DND-41 (cell line): ENCODE results near the gene FOXP4.

Experiments used
- EZH2 ChIP-seq: IDR thresholded peaks from 3 replicates; pipeline ENCODE4 v1.6.1; 2012; ENCODE audit warnings: borderline replicate concordance, low read depth, mild to moderate bottlenecking, moderate library complexity, low read length, inconsistent platforms; ENCODE audit not compliant: severe bottlenecking
- TF ChIP-seq, protein P1 (sequence below): IDR thresholded peaks from 2 replicates; pipeline ENCODE4 v1.5.1; 2012; ENCODE audit warnings: borderline replicate concordance, low read length, moderate library complexity, mild to moderate bottlenecking; ENCODE audit not compliant: poor library complexity, severe bottlenecking; ENCODE audit errors: extremely low read depth

- TF ChIP-seq, protein P1, sequence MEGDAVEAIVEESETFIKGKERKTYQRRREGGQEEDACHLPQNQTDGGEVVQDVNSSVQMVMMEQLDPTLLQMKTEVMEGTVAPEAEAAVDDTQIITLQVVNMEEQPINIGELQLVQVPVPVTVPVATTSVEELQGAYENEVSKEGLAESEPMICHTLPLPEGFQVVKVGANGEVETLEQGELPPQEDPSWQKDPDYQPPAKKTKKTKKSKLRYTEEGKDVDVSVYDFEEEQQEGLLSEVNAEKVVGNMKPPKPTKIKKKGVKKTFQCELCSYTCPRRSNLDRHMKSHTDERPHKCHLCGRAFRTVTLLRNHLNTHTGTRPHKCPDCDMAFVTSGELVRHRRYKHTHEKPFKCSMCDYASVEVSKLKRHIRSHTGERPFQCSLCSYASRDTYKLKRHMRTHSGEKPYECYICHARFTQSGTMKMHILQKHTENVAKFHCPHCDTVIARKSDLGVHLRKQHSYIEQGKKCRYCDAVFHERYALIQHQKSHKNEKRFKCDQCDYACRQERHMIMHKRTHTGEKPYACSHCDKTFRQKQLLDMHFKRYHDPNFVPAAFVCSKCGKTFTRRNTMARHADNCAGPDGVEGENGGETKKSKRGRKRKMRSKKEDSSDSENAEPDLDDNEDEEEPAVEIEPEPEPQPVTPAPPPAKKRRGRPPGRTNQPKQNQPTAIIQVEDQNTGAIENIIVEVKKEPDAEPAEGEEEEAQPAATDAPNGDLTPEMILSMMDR, result no peak
- TF ChIP-seq EZH2, result no peak
Measured at GRCh38 chr6:41588111-41588510, 41.9 kb downstream of the FOXP4 start.
